ENCODE results near the gene DLGAP5.

- TF ChIP-seq CTCF (IDR thresholded peaks at IDR 0.05; ENCODE audit: low read depth, low read length, poor library complexity, severe bottlenecking) (no peak), EZH2phosphoT487 (IDR thresholded peaks at IDR 0.05; ENCODE audit: borderline replicate concordance, low read length) (no peak)
These were observed 10.1 kb upstream of the DLGAP5 start for GRCh38 chr14:55201219-55202101.
